Psoas muscle (tissue), 8 donors: ENCODE measurements around the gene FST. TPM values are rescaled to one million over a fixed set of nuclear protein-coding genes. Genes with fewer than 3 reads are reported as not detected.

ENCODE experiments used
- ATAC-seq, 4 donors: fragments of 200-7000 bp; cut with Tn5 transposase; one replicate each; pipeline ENCODE4 v1.9.1; 2020; ENCODE audit warnings: moderate library complexity in 3 of 4, mild to moderate bottlenecking in 2 of 4
- DNase-seq, 2 donors: peaks; one replicate each; pipeline ENCODE4 v3.0.0-alpha.2; 2020
- H3K27ac ChIP-seq: fragments of 200-600 bp; one replicate; pipeline ENCODE4 v1.8.0; 2022
- H3K27me3 ChIP-seq, 3 donors: fragments of 200-600 bp in 1 of 3; one replicate each; pipeline versions ENCODE4 v1.6.1 to v1.8.0; 2013 to 2022; ENCODE audit warnings: low read length in 2 of 3, mild to moderate bottlenecking in 2 of 3, moderate library complexity in 1 of 3; ENCODE audit not compliant: insufficient read depth in 3 of 3
- H3K36me3 ChIP-seq, 2 donors: fragments of 200-600 bp in 1 of 2; one replicate each; pipeline versions ENCODE4 v1.6.1 to v1.8.0; 2013 to 2022; ENCODE audit warnings: low read depth in 1 of 2, mild to moderate bottlenecking in 1 of 2, moderate library complexity in 1 of 2; ENCODE audit not compliant: insufficient read depth in 1 of 2
- H3K4me1 ChIP-seq: fragments of 200-600 bp; one replicate; pipeline ENCODE4 v1.8.0; 2022
- H3K4me3 ChIP-seq: fragments of 200-600 bp; one replicate; pipeline ENCODE4 v1.8.0; 2022; ENCODE audit warnings: mild to moderate bottlenecking
- H3K9me3 ChIP-seq: fragments of 200-600 bp; one replicate; pipeline ENCODE4 v1.8.0; 2022
- WGBS, 3 donors: extraction: QIAGEN DNeasy Blood & Tissue Kit; methylation state at CpG; one replicate each; pipeline versions ENCODE4 v1.1.6 to v1.1.7; 2013; 5-methylcytosine and 5-hydroxymethylcytosine counted together
- intact Hi-C, 2 donors: fragments of 100-400 bp; cut with DNase I; formaldehyde crosslinking; loops; one replicate each; pipeline versions ENCODE4 v1.11.0 to v1.14.2; 2022
- polyA plus RNA-seq, 3 donors: library from polyadenylated mRNA; stranded (reverse); fragments of 200-250 nt; gene quantifications; one replicate each; pipeline ENCODE4 v1.2.3, GENCODE V29; 2013
- total RNA-seq, 4 donors: library from RNA; stranded (reverse); fragmentation: NEBNext Ultra II Directional in 2 of 4; extraction: Animal tissue kit (Norgen Biotek cat#: 25700) in 2 of 4; gene quantifications; one replicate each; pipeline versions ENCODE4 v1.2.1 to v1.2.4, GENCODE V29; 2021 to 2023
- TF ChIP-seq, protein P1 (sequence below): fragments of 200-600 bp; IDR thresholded peaks from one replicate; pipeline ENCODE4 v1.8.0; 2022; ENCODE audit warnings: antibody characterized with exemption
- donor health status: healthy with polysubstance abuse.
- donor health status: DM: no; HTN: no; CAD: no; lungs with moderate emphysema.
- donor health status: Bipolar disorder and iron deficiency.
- donor health status: healthy.
- donor health status: DM: yes; HTN: yes; CAD: no.
- donor health status: DM: no; HTN: no; CAD: no.
- donor health status: DM: no; HTN: no; CAD: no.
- donor health status: DM: yes; HTN: yes; CAD: no.

The FST gene
- total and polyA plus RNA-seq, 7 donors = 0.94 to 29.3 (median 1.8) TPM

DNA sequence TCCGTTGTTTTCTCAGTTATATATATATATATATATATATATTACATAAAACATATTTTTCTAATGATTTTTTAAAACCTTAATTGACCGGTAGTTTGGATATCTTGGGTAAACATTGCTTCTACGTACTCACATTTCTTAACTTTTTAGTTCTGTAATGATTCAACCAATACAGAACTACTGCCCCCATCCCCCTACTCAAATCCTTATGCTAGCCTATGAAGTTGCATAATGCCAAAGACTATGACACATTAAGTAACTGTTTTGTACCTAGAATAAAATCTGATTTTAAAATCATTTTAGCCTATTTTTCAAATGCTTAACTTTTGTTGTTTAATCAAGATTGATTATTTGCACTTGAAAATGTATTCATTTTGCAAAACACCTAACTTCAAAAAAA, 4.4 kb upstream of the FST start:
- ATAC-seq = no peak
- 64 to 77% (median 74%) methylated on average over 3 of the region's 3 CpGs for WGBS, 3 donors

DNA sequence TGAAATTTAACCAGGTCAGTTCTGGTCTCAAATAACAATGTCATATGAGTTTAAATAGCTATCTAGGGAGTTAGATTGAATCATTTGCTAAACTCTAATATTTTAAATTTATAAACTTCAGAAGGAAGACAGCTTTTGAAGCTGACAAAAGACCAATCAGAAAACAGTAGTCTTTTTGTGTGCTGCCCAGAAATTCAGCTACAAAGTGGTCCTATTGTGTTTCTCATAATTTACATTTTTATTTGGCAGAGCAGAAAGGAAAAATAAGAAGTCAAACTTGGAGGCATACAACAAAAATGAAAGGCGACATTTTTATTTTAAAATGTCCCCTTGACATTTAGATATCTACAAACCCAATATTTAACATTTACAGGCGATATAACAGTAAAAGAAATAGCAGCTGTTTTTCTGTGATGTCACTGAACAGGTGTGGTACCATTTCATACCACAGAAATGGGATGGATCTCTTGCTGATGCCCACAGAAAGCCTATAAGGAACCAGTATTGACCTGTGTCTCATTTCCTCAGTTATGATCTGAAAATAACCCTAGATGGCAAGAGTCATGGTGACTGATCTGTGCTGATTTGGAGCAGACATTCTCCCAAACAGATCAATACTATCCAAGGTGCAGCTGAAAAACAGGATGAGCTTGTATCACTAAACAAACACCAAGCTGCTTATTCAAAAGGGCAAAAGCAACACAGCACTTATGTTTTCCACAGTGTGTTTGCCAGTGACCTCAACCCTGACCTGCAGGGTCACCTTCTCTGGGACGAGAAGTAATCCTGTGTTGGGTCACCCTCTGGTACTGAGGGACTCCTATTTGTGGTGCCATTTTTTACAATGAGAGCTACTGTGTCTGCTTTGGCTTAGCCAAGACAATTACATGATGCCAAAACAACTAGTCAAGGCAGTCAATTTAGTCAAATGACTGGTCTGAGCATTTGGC, 3.6 kb upstream of the FST start:
- WGBS, 3 donors = 49 to 58% (median 53%) methylated on average over 3 of the region's 3 CpGs
- no peak overlapping the region for H3K4me3 ChIP-seq
- TF ChIP-seq, protein P1, sequence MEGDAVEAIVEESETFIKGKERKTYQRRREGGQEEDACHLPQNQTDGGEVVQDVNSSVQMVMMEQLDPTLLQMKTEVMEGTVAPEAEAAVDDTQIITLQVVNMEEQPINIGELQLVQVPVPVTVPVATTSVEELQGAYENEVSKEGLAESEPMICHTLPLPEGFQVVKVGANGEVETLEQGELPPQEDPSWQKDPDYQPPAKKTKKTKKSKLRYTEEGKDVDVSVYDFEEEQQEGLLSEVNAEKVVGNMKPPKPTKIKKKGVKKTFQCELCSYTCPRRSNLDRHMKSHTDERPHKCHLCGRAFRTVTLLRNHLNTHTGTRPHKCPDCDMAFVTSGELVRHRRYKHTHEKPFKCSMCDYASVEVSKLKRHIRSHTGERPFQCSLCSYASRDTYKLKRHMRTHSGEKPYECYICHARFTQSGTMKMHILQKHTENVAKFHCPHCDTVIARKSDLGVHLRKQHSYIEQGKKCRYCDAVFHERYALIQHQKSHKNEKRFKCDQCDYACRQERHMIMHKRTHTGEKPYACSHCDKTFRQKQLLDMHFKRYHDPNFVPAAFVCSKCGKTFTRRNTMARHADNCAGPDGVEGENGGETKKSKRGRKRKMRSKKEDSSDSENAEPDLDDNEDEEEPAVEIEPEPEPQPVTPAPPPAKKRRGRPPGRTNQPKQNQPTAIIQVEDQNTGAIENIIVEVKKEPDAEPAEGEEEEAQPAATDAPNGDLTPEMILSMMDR = no peak
- no peaks in the 10 kb centered on the region for H3K36me3 ChIP-seq
- intact Hi-C loops = loop anchor here (5.0 to 10.0 kb wide), 3 partner anchors 398 to 740 kb away; no protein-coding TSS in a partner anchor
- no peak overlapping the region for H3K27ac ChIP-seq
- DNase-seq = no peak
- peaks cover 0 to 13% (median 2%) of the 10 kb centered on the region in 3 donors for H3K27me3 ChIP-seq
- no peak for ATAC-seq
- no peaks in the 10 kb centered on the region for H3K9me3 ChIP-seq
- no peaks in the 10 kb centered on the region for H3K4me1 ChIP-seq

More for the DNA sequence above, 4.4 kb upstream of the FST start:
- no peak for DNase-seq
- Histone ChIP-seq H3K27ac (no peak overlapping the region), H3K27me3 (peaks cover 0 to 11% (median 2%) of the 10 kb centered on the region in 3 donors), H3K4me1 (no peaks in the 10 kb centered on the region), H3K36me3 (no peaks in the 10 kb centered on the region), H3K9me3 (no peaks in the 10 kb centered on the region), H3K4me3 (no peak overlapping the region)
- intact Hi-C loops = loop anchor here (5.0 to 10.0 kb wide), 3 partner anchors 399 to 741 kb away; no protein-coding TSS in a partner anchor
- TF ChIP-seq, protein P1 = no peak

GRCh38 chr5:53478411-53479044, 1.9 kb upstream of the FST start:
- Histone ChIP-seq H3K9me3 (no peaks in the 10 kb centered on the region), H3K27me3 (peaks cover 0 to 18% (median 4%) of the 10 kb centered on the region in 3 donors), H3K4me1 (no peaks in the 10 kb centered on the region), H3K27ac (no peak overlapping the region), H3K36me3 (peaks cover 0 to 4% of the 10 kb centered on the region in 2 donors), H3K4me3 (peak overlapping the region; percentile 71)
- TF ChIP-seq, protein P1 = peak; percentile 66
- WGBS, 3 donors = 0 to 1% (median 1%) methylated on average over 26 of the region's 26 CpGs
- peak; percentile 45 to 66 (median 56) for ATAC-seq
- intact Hi-C loops = loop anchor here (2.0 to 10.0 kb wide), 4 partner anchors 392 to 739 kb away; no protein-coding TSS in a partner anchor
- peak in 1 of 2 donors; percentile 53 for DNase-seq

DNA sequence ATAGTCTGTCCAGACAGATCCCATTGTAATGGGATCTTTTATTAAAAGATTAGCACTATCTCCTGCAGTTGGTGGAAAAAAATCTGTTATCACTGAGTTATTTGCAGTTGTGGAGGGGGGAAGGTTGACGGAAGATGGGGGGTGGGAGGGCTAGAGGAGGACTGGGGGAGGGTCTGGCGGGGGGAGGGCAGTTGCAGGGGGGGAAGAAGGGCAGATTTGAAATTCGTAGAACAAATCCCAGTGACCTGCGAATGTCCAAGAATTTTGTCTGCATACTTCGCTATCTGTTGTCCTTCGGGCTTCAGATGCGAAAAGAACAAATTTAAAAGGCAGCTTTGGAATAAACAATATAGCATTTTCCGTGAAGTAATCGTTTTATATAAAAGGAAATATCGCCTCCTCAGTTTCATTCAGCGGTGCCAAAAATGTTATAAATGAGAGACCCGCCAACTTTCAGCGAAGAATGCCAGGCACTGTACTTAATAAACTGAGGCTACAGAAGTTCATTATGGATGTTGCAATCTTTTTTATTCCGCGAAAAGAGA, 1.3 kb upstream of the FST start:
- WGBS, 3 donors = 0 to 1% (median 1%) methylated on average over 15 of the region's 15 CpGs
- no peaks in the 10 kb centered on the region for H3K4me1 ChIP-seq
- ATAC-seq (no peak), DNase-seq (no peak)
- peaks cover 0 to 18% (median 4%) of the 10 kb centered on the region in 3 donors for H3K27me3 ChIP-seq
- H3K4me3 ChIP-seq = peak overlapping the region; percentile 71
- intact Hi-C loops = loop anchor here (2.0 to 10.0 kb wide), 4 partner anchors 392 to 738 kb away; no protein-coding TSS in a partner anchor
- peak overlapping the region; percentile 34 for H3K27ac ChIP-seq
- peaks cover 0 to 9% of the 10 kb centered on the region in 2 donors for H3K36me3 ChIP-seq
- no peaks in the 10 kb centered on the region for H3K9me3 ChIP-seq
- TF ChIP-seq, protein P1 = no peak
